Smooth muscle cell (in vitro differentiated cells): ENCODE data around the gene VPS16. TPM values are rescaled to one million over a fixed set of nuclear protein-coding genes. Genes with fewer than 3 reads are reported as not detected.

Experiments
- DNase-seq: peaks from one replicate; lab custom pipeline; 2025; ENCODE audit not compliant: unreplicated experiment; lab: John Stamatoyannopoulos, UW
- H2AFZ ChIP-seq: fragments of 200-600 bp; sonication (generic); 2 replicates; pipeline ENCODE4 v1.6.0; 2016; ENCODE audit warnings: antibody characterized with exemption, low read depth, mild to moderate bottlenecking
- H3F3A ChIP-seq: fragments of 200-600 bp; sonication (generic); 2 replicates; pipeline ENCODE4 v1.6.0; 2017; ENCODE audit warnings: antibody characterized with exemption, low read depth
- H3K27ac ChIP-seq: fragments of 200-600 bp; sonication (generic); 2 replicates; pipeline ENCODE4 v1.5.1; 2016; ENCODE audit warnings: low read depth, mild to moderate bottlenecking
- H3K27me3 ChIP-seq: fragments of 200-600 bp; sonication (generic); 2 replicates; pipeline ENCODE4 v1.6.1; 2016; ENCODE audit warnings: low read depth, mild to moderate bottlenecking
- H3K36me3 ChIP-seq: fragments of 200-600 bp; sonication (generic); 2 replicates; pipeline ENCODE4 v1.5.1; 2016; ENCODE audit warnings: low read depth
- H3K4me1 ChIP-seq: fragments of 200-600 bp; sonication (generic); 2 replicates; pipeline ENCODE4 v1.5.1; 2016; ENCODE audit warnings: low read depth
- H3K4me2 ChIP-seq: fragments of 200-600 bp; sonication (generic); 2 replicates; pipeline ENCODE4 v1.6.0; 2016; ENCODE audit warnings: mild to moderate bottlenecking
- H3K4me3 ChIP-seq: fragments of 200-600 bp; sonication (generic); 2 replicates; pipeline ENCODE4 v1.5.1; 2016; ENCODE audit warnings: mild to moderate bottlenecking
- H3K79me2 ChIP-seq: fragments of 200-600 bp; sonication (generic); 2 replicates; pipeline ENCODE4 v1.6.0; 2016; ENCODE audit warnings: low read depth, mild to moderate bottlenecking
- H3K9ac ChIP-seq: fragments of 200-600 bp; sonication (generic); 2 replicates; pipeline ENCODE4 v1.6.0; 2016; ENCODE audit warnings: low read depth
- H3K9me3 ChIP-seq: fragments of 200-600 bp; sonication (generic); replicated peaks from 2 replicates; pipeline ENCODE4 v1.5.1; 2016; ENCODE audit warnings: low read depth
- H4K20me1 ChIP-seq: fragments of 200-600 bp; sonication (generic); 2 replicates; pipeline ENCODE4 v1.6.0; 2016; ENCODE audit warnings: low read depth
- WGBS: methylation state at CpG from one replicate; pipeline ENCODE4 v1.1.7; 2016; ENCODE audit warnings: low lambda C conversion rate; 5-methylcytosine and 5-hydroxymethylcytosine counted together
- polyA plus RNA-seq: library from polyadenylated mRNA; unstranded; fragments of >200 nt; fragmentation: Nextera tagmentation; extraction: Ambion mirVana; gene quantifications from 2 replicates; pipeline ENCODE4 v1.2.1, GENCODE V29; 2016
- total RNA-seq: library from RNA; depleted of rRNA; stranded (reverse); fragments of >200 nt; gene quantifications from 2 replicates; pipeline ENCODE4 v1.2.3, GENCODE V29; 2014
- TF ChIP-seq, protein P1 (sequence below): fragments of 200-600 bp; sonication (generic); IDR thresholded peaks from 2 replicates; pipeline ENCODE4 v1.5.1; 2017; ENCODE audit warnings: borderline replicate concordance, mild to moderate bottlenecking, antibody characterized with exemption; ENCODE audit not compliant: insufficient read depth, poor library complexity, severe bottlenecking

VPS16 gene
- total and polyA plus RNA-seq, 2 experiments from 2014 or later = 26.3 to 36.9 TPM

DNA sequence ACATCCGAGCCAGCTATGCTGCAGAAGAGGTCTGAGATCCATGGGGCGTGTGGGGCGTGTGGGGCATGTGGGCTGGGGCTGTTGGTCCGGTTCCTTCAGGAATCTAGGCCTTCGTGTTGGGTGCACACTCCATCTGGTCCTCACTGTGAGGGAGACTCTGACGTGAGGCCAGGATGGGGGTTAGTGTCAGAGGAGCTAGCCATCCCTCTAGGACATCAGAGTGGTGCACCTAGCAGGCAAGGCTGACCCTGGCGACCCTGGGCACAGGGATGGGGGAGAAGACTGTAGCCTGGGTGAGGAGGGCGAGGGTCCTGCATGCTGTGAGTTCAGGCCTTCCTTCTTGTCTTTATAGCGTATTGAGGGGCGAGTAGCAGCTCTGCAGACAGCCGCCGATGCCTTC is 24.1 kb downstream of the VPS16 start:
- H3F3A ChIP-seq = no peaks in the 10 kb centered on the region
- no peaks in the 10 kb centered on the region for H3K36me3 ChIP-seq
- no peak for DNase-seq

DNA sequence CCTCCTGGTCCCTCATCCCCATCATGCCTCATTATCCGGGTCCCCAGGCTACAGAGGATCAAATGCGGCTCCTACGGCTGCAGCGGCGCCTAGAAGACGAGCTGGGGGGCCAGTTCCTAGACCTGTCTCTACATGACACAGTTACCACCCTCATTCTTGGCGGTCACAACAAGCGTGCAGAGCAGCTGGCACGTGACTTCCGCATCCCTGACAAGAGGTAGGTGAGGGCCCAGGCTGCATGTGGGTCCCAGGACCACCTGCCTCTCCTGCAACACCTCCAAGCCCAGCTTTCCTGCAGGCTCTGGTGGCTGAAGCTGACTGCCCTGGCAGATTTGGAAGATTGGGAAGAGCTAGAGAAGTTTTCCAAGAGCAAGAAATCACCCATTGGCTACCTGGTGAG is 24.6 kb downstream of the VPS16 start:
- Histone ChIP-seq H3K4me3 (no peak overlapping the region), H3K27ac (no peak overlapping the region), H4K20me1 (no peaks in the 10 kb centered on the region), H3K9ac (no peak overlapping the region), H3K79me2 (no peaks in the 10 kb centered on the region), H3K9me3 (no peaks in the 10 kb centered on the region), H3K36me3 (no peaks in the 10 kb centered on the region), H3F3A (no peaks in the 10 kb centered on the region), H3K27me3 (no peaks in the 10 kb centered on the region), H3K4me1 (no peaks in the 10 kb centered on the region), H3K4me2 (no peak overlapping the region), H2AFZ (no peak overlapping the region)
- TF ChIP-seq, protein P1, sequence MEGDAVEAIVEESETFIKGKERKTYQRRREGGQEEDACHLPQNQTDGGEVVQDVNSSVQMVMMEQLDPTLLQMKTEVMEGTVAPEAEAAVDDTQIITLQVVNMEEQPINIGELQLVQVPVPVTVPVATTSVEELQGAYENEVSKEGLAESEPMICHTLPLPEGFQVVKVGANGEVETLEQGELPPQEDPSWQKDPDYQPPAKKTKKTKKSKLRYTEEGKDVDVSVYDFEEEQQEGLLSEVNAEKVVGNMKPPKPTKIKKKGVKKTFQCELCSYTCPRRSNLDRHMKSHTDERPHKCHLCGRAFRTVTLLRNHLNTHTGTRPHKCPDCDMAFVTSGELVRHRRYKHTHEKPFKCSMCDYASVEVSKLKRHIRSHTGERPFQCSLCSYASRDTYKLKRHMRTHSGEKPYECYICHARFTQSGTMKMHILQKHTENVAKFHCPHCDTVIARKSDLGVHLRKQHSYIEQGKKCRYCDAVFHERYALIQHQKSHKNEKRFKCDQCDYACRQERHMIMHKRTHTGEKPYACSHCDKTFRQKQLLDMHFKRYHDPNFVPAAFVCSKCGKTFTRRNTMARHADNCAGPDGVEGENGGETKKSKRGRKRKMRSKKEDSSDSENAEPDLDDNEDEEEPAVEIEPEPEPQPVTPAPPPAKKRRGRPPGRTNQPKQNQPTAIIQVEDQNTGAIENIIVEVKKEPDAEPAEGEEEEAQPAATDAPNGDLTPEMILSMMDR = no peak
- 97% methylated on average over 10 of the region's 10 CpGs for WGBS
- DNase-seq = no peak

More for the DNA sequence above, 24.1 kb downstream of the VPS16 start:
- no peak overlapping the region for H2AFZ ChIP-seq
- H3K9me3 ChIP-seq = no peaks in the 10 kb centered on the region
- no peak overlapping the region for H3K4me3 ChIP-seq
- no peak overlapping the region for H3K9ac ChIP-seq
- H3K27me3 ChIP-seq = no peaks in the 10 kb centered on the region
- TF ChIP-seq, protein P1 = no peak
- H3K4me2 ChIP-seq = no peak overlapping the region
- no peaks in the 10 kb centered on the region for H3K79me2 ChIP-seq
- WGBS = 95% methylated on average over 12 of the region's 12 CpGs
- no peaks in the 10 kb centered on the region for H3K4me1 ChIP-seq
- no peak overlapping the region for H3K27ac ChIP-seq
- H4K20me1 ChIP-seq = peaks cover 3% of the 10 kb centered on the region

DNA sequence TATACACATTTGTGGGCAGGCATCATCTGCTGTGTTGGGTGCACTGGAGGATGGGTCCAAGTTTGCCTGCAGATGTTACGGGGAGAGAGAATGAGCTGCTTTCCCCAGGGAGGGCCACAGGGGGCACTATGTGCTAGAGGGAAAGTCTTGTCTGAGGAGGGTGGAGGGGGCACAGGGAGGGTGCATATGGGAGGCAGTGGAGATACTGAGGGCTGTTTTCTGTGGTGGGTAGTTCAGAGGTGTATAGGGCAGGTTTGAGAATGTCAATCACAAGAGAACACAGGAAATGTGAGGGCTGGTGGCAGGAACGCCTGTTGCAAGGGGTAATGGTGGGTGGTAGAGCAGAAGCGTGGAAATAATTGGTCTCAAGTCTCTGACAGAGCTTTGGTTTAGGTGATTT is 25.1 kb downstream of the VPS16 start:
- TF ChIP-seq, protein P1 = no peak

DNA sequence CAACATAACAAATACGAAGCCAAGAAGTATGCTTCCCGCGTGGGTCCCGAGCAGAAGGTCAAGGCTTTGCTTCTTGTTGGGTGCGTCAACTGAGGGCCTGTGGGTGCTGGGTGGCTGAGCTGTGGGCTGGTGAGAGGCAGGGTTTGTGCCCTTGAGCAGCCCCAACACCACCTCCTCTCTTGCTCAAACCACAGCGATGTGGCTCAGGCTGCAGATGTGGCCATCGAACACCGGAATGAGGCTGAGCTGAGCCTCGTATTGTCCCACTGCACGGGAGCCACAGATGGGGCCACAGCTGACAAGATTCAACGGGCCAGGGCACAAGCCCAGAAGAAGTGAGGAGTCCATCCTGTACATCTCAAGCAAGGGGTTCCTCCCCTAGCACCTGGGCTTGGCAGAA is 25.7 kb downstream of the VPS16 start:
- Histone ChIP-seq H3K4me1 (peaks cover 11% of the 10 kb centered on the region), H4K20me1 (no peaks in the 10 kb centered on the region), H3K36me3 (no peaks in the 10 kb centered on the region), H2AFZ (no peak overlapping the region), H3K27ac (no peak overlapping the region), H3K4me3 (no peak overlapping the region), H3K27me3 (no peaks in the 10 kb centered on the region), H3K9ac (no peak overlapping the region), H3F3A (peaks cover 7% of the 10 kb centered on the region), H3K4me2 (no peak overlapping the region), H3K79me2 (no peaks in the 10 kb centered on the region), H3K9me3 (no peaks in the 10 kb centered on the region)
- TF ChIP-seq, protein P1 = no peak
- DNase-seq = no peak
- WGBS = over 99% methylated on average over 11 of the region's 11 CpGs

More for the DNA sequence above, 25.1 kb downstream of the VPS16 start:
- no peak overlapping the region for H3K9ac ChIP-seq
- H3K9me3 ChIP-seq = no peaks in the 10 kb centered on the region
- no peak overlapping the region for H3K27ac ChIP-seq
- peaks cover under 1% of the 10 kb centered on the region for H3F3A ChIP-seq
- no peak overlapping the region for H3K4me3 ChIP-seq
- no peak for DNase-seq
- H3K36me3 ChIP-seq = no peaks in the 10 kb centered on the region
- no peaks in the 10 kb centered on the region for H4K20me1 ChIP-seq
- H3K27me3 ChIP-seq = no peaks in the 10 kb centered on the region
- WGBS = 90% methylated on average over 3 of the region's 3 CpGs
- H3K4me1 ChIP-seq = peaks cover 5% of the 10 kb centered on the region
- no peak overlapping the region for H2AFZ ChIP-seq
- H3K79me2 ChIP-seq = no peaks in the 10 kb centered on the region
- no peak overlapping the region for H3K4me2 ChIP-seq
